B cell (primary cell): ENCODE measurements around the gene C4BPB. TPM values are rescaled to one million over a fixed set of nuclear protein-coding genes. Genes with fewer than 3 reads are reported as not detected.

Experiments
- ATAC-seq: fragments of 200-7000 bp; cut with Tn5 transposase; one replicate; pipeline ENCODE4 v1.10.0; 2021; ENCODE audit warnings: low read depth, mild to moderate bottlenecking, moderate number of reproducible peaks, moderate library complexity
- CTCF ChIA-PET: fragments of 350-600 bp; sonication (Branson Sonifier 250); formaldehyde crosslinking; loops from one replicate; lab custom pipeline; 2021; ENCODE audit warnings: antibody characterized with exemption, inconsistent platforms; lab: Charles Lee
- POLR2A ChIA-PET: fragments of 350-600 bp; sonication (Branson Sonifier 250); formaldehyde crosslinking; loops from one replicate; lab custom pipeline; 2021; ENCODE audit warnings: antibody characterized with exemption; lab: Charles Lee
- DNase-seq: peaks from one replicate; pipeline ENCODE4 v3.0.0; 2013
- H2AFZ ChIP-seq: 2 replicates; pipeline ENCODE4 v1.6.1; 2012; ENCODE audit warnings: mild to moderate bottlenecking, low read depth, low read length; ENCODE audit not compliant: insufficient read depth, poor library complexity, severe bottlenecking
- H3K27ac ChIP-seq, 2 donors: 1 replicate in 1 of 2; 2 replicates in 1 of 2; pipeline ENCODE4 v1.5.1; 2012 to 2013; ENCODE audit warnings: low read length in 2 of 2, mild to moderate bottlenecking in 2 of 2, moderate library complexity in 1 of 2
- H3K27me3 ChIP-seq, 4 experiments: fragments of 200-600 bp in 1 of 4; sonication (generic) in 1 of 4; replicated peaks in 1 of 4; 1 replicate in 2 of 4; 2 replicates in 2 of 4; pipeline versions ENCODE4 v1.6.1 to v1.7.0; 2013 to 2016; ENCODE audit warnings: low read length in 3 of 4, mild to moderate bottlenecking in 2 of 4, mixed read lengths in 1 of 4, moderate library complexity in 1 of 4; ENCODE audit not compliant: insufficient read depth in 4 of 4, control insufficient read depth in 3 of 4; ENCODE audit errors: control extremely low read depth in 1 of 4
- H3K36me3 ChIP-seq, 2 experiments: replicated peaks in 1 of 2; 1 replicate in 1 of 2; 2 replicates in 1 of 2; pipeline versions ENCODE4 v1.6.1 to v1.7.1; 2013; ENCODE audit warnings: low read length in 1 of 2; ENCODE audit not compliant: insufficient read depth in 2 of 2, control insufficient read depth in 1 of 2; ENCODE audit errors: control extremely low read depth in 1 of 2, extremely low read depth in 1 of 2
- H3K4me1 ChIP-seq, 2 donors: fragments of 200-600 bp in 1 of 2; sonication (generic) in 1 of 2; 1 replicate in 1 of 2; 2 replicates in 1 of 2; pipeline versions ENCODE4 v1.5.1 to v1.6.1; 2013 to 2017; ENCODE audit warnings: low read length in 2 of 2; ENCODE audit not compliant: control insufficient read depth in 2 of 2, insufficient read depth in 2 of 2
- H3K4me2 ChIP-seq: replicated peaks from 2 replicates; pipeline ENCODE3; 2012; ENCODE audit warnings: mild to moderate bottlenecking, low read depth, low read length; ENCODE audit not compliant: poor library complexity, severe bottlenecking
- H3K4me3 ChIP-seq, 5 experiments: fragments of 200-600 bp in 1 of 5; sonication (generic) in 1 of 5; 1 replicate in 3 of 5; 2 replicates in 2 of 5; pipeline versions ENCODE4 v1.5.1 to v1.7.0; 2011 to 2016; ENCODE audit warnings: low read length in 4 of 5, mild to moderate bottlenecking in 4 of 5, low read depth in 2 of 5, control low read depth in 1 of 5, moderate library complexity in 1 of 5; ENCODE audit not compliant: insufficient read depth in 1 of 5; ENCODE audit errors: control extremely low read depth in 1 of 5, extremely low read depth in 1 of 5
- H3K79me2 ChIP-seq: fragments of 200-600 bp; sonication (generic); one replicate; pipeline ENCODE4 v1.6.0; 2016; ENCODE audit warnings: low read length; ENCODE audit not compliant: control insufficient read depth, insufficient read depth
- H3K9ac ChIP-seq: fragments of 200-600 bp; sonication (generic); 2 replicates; pipeline ENCODE4 v1.6.1; 2017; ENCODE audit warnings: mild to moderate bottlenecking, low read length, moderate library complexity
- H3K9me3 ChIP-seq, 3 donors: one replicate each; pipeline versions ENCODE4 v1.6.1 to v1.7.1; 2013; ENCODE audit warnings: low read length in 2 of 3; ENCODE audit not compliant: control insufficient read depth in 2 of 3, insufficient read depth in 1 of 3; ENCODE audit errors: control extremely low read depth in 1 of 3
- H4K20me1 ChIP-seq: 2 replicates; pipeline ENCODE4 v1.6.0; 2012; ENCODE audit warnings: mild to moderate bottlenecking, low read length; ENCODE audit not compliant: insufficient read depth, control insufficient read depth, poor library complexity, severe bottlenecking
- H3K27ac Mint-ChIP-seq: one replicate; pipeline ENCODE4 v1.8.0; 2021; ENCODE audit warnings: mixed read lengths
- H3K27me3 Mint-ChIP-seq: one replicate; pipeline ENCODE4 v1.8.0; 2021; ENCODE audit warnings: mixed read lengths
- H3K4me1 Mint-ChIP-seq: one replicate; pipeline ENCODE4 v1.8.0; 2021; ENCODE audit warnings: mixed read lengths
- H3K4me3 Mint-ChIP-seq: one replicate; pipeline ENCODE4 v1.8.0; 2021; ENCODE audit warnings: mixed read lengths
- H3K9me3 Mint-ChIP-seq: one replicate; pipeline ENCODE4 v1.8.0; 2022; ENCODE audit warnings: mixed read lengths; ENCODE audit not compliant: insufficient read depth
- EZH2 ChIP-seq: IDR thresholded peaks from 2 replicates; pipeline ENCODE4 v1.6.1; 2012; ENCODE audit warnings: borderline replicate concordance, low read depth, mild to moderate bottlenecking, moderate library complexity, low read length; ENCODE audit not compliant: insufficient read depth, poor library complexity, severe bottlenecking
- WGBS: methylation state at CpG from one replicate; pipeline ENCODE4 v1.1.5; 2013; ENCODE audit warnings: missing lambda C conversion rate; ENCODE audit not compliant: insufficient coverage; 5-methylcytosine and 5-hydroxymethylcytosine counted together
- intact Hi-C: fragments of 100-400 bp; cut with micrococcal nuclease; formaldehyde crosslinking; loops from one replicate; pipeline ENCODE4 v1.10.0; 2022
- polyA plus RNA-seq: library from polyadenylated mRNA; depleted of rRNA; stranded (reverse); fragments of >200 nt; gene quantifications from 2 replicates; pipeline ENCODE4 v1.2.3, GENCODE V29; 2012
- total RNA-seq, 2 donors: library from RNA; stranded (reverse); fragments of 120-200 nt in 1 of 2; gene quantifications; 1 replicate in 1 of 2; 2 replicates in 1 of 2; pipeline versions ENCODE4 v1.2.3 to v1.2.4, GENCODE V29; 2013 to 2022
- TF ChIP-seq, protein P1 (sequence below): fragments of 200-600 bp; IDR thresholded peaks from one replicate; pipeline ENCODE4 v1.8.0; 2022; ENCODE audit warnings: antibody characterized with exemption, mild to moderate bottlenecking

Gene C4BPB
- total and polyA plus RNA-seq, 2 donors (not counting 1 experiment from before 2014, with no cell fraction given) = 0.34 TPM; not detected in 1

DNA sequence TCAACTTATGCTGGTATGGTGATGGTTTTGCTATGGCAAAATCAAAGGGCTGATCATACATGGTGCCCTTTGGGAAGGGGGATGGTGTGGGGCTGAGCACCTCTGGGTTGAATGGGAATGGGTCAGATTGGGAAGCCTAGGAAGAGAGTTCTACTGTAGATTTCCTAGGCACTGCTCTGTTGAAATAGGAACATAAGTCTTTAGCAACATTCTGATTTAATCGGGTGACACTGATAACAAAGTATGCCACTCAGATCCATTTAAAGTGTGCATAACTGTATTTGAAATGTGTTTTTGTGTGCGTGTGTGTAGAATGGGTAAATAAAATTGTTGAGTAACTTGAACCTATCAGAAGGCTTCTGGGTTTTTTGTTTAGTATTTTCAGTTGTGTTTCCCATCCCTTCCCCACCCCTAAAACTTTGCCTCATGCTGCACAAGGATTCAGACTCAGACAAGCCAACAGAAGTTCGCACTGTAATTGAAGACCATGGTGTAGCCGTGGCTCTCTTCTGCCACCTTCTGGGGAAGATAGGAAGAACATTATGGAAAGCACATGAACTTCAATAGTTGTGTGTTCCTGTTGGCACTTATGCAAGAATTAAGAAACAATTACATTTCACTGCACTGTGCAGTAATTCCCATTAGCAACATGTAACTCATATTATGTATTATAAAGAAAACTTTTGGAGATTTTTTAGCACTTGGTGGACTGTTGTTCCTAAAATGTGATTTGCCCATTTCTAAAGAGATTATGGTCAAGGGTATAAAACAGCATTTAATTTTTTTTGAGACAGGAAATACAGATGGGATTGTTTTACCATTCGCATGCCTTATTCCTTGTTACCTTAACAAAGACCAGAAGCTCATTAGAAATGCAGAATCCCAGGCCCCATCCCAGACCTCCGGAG is 10.9 kb upstream of the C4BPB start:
- Histone ChIP-seq H3K4me3 (no peak overlapping the region), H3K36me3 (peaks cover 3% of the 10 kb centered on the region in 2 experiments), H3K27ac (no peak overlapping the region), H3K27me3 (no peaks in the 10 kb centered on the region), H3K79me2 (no peaks in the 10 kb centered on the region), H2AFZ (no peak overlapping the region), H3K9me3 (no peaks in the 10 kb centered on the region), H3K4me2 (no peak overlapping the region), H3K4me1 (no peaks in the 10 kb centered on the region), H4K20me1 (no peaks in the 10 kb centered on the region), H3K9ac (no peak overlapping the region)
- Mint-ChIP-seq H3K9me3 (no peaks in the 10 kb centered on the region), H3K4me3 (no peak overlapping the region), H3K4me1 (peaks cover 1% of the 10 kb centered on the region), H3K27me3 (no peaks in the 10 kb centered on the region), H3K27ac (no peak overlapping the region)
- TF ChIP-seq, protein P1, sequence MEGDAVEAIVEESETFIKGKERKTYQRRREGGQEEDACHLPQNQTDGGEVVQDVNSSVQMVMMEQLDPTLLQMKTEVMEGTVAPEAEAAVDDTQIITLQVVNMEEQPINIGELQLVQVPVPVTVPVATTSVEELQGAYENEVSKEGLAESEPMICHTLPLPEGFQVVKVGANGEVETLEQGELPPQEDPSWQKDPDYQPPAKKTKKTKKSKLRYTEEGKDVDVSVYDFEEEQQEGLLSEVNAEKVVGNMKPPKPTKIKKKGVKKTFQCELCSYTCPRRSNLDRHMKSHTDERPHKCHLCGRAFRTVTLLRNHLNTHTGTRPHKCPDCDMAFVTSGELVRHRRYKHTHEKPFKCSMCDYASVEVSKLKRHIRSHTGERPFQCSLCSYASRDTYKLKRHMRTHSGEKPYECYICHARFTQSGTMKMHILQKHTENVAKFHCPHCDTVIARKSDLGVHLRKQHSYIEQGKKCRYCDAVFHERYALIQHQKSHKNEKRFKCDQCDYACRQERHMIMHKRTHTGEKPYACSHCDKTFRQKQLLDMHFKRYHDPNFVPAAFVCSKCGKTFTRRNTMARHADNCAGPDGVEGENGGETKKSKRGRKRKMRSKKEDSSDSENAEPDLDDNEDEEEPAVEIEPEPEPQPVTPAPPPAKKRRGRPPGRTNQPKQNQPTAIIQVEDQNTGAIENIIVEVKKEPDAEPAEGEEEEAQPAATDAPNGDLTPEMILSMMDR = peak; percentile 96
- TF ChIP-seq EZH2 = no peak
- ChIA-PET CTCF (interaction anchor here (0.7 to 13.0 kb wide), 19 partner anchors 9 to 423 kb away, joined by 3 to 209 read pairs (median 6); partner anchors contain the start of genes C4BPB, PFKFB2 and YOD1), POLR2A (no interaction called here)
- DNase-seq (peak; percentile 83), ATAC-seq (peak; percentile 95)
- intact Hi-C loops = loop anchor here (1.0 to 5.0 kb wide), 3 partner anchors 27 to 422 kb away; no protein-coding TSS in a partner anchor
- WGBS = 0% methylated on average over 2 of the region's 6 CpGs
